ENCODE data around the gene CNTNAP2. TPM values are rescaled to one million over a fixed set of nuclear protein-coding genes. Genes with fewer than 3 reads are reported as not detected.

CNTNAP2 gene
- total RNA-seq, 1 donor from 2014 or later: not detected

GRCh38 chr7:147438216-147438615, 1321.6 kb downstream of the CNTNAP2 start:
- intact Hi-C loops (cut with micrococcal nuclease): no loop called here

- intact Hi-C loops (cut with micrococcal nuclease): no loop called here
Observed at GRCh38 chr7:147443942-147444341, 1327.3 kb downstream of the CNTNAP2 start.

- intact Hi-C loops (cut with micrococcal nuclease): no loop called here
Observed at GRCh38 chr7:147452816-147453215, 1336.2 kb downstream of the CNTNAP2 start.

GRCh38 chr7:147465223-147465622, 1348.6 kb downstream of the CNTNAP2 start:
- intact Hi-C loops (cut with micrococcal nuclease): no loop called here

GRCh38 chr7:147472556-147472955, 1356.0 kb downstream of the CNTNAP2 start:
- intact Hi-C loops (cut with micrococcal nuclease): no loop called here

GRCh38 chr7:147474862-147475261, 1358.3 kb downstream of the CNTNAP2 start:
- intact Hi-C loops (cut with micrococcal nuclease): no loop called here

GRCh38 chr7:147477526-147477925, 1360.9 kb downstream of the CNTNAP2 start:
- intact Hi-C loops (cut with micrococcal nuclease): no loop called here

- intact Hi-C loops (cut with micrococcal nuclease): no loop called here
Observed at GRCh38 chr7:147478796-147479195, 1362.2 kb downstream of the CNTNAP2 start.

GRCh38 chr7:147483634-147484292, 1367.2 kb downstream of the CNTNAP2 start:
- intact Hi-C loops (cut with micrococcal nuclease): no loop called here

GRCh38 chr7:147485660-147486210, 1369.1 kb downstream of the CNTNAP2 start:
- intact Hi-C loops (cut with micrococcal nuclease): no loop called here

GRCh38 chr7:147492606-147493005, 1376.0 kb downstream of the CNTNAP2 start:
- intact Hi-C loops (cut with micrococcal nuclease): no loop called here

GRCh38 chr7:147496209-147496608, 1379.6 kb downstream of the CNTNAP2 start:
- intact Hi-C loops (cut with micrococcal nuclease): no loop called here

- intact Hi-C loops (cut with micrococcal nuclease): no loop called here
Observed at GRCh38 chr7:147497246-147497645, 1380.6 kb downstream of the CNTNAP2 start.

GRCh38 chr7:147498081-147498480, 1381.5 kb downstream of the CNTNAP2 start:
- intact Hi-C loops (cut with micrococcal nuclease): no loop called here

GRCh38 chr7:147509035-147509501, 1392.5 kb downstream of the CNTNAP2 start:
- intact Hi-C loops (cut with micrococcal nuclease): no loop called here

- intact Hi-C loops (cut with micrococcal nuclease): no loop called here
Observed at GRCh38 chr7:147509541-147510200, 1393.1 kb downstream of the CNTNAP2 start.

- intact Hi-C loops (cut with micrococcal nuclease): no loop called here
Observed at GRCh38 chr7:147510201-147510542, 1393.6 kb downstream of the CNTNAP2 start.

- intact Hi-C loops (cut with micrococcal nuclease): no loop called here
Observed at GRCh38 chr7:147510923-147511322, 1394.3 kb downstream of the CNTNAP2 start.

GRCh38 chr7:147513451-147513850, 1396.8 kb downstream of the CNTNAP2 start:
- intact Hi-C loops (cut with micrococcal nuclease): no loop called here

- intact Hi-C loops (cut with micrococcal nuclease): no loop called here
Observed at GRCh38 chr7:147516391-147516790, 1399.8 kb downstream of the CNTNAP2 start.

- intact Hi-C loops (cut with micrococcal nuclease): no loop called here
Observed at GRCh38 chr7:147519062-147519461, 1402.5 kb downstream of the CNTNAP2 start.

- intact Hi-C loops (cut with micrococcal nuclease): no loop called here
Observed at GRCh38 chr7:147523056-147523455, 1406.5 kb downstream of the CNTNAP2 start.
